ENCODE results near the gene ZNF787. TPM values are rescaled to one million over a fixed set of nuclear protein-coding genes. Genes with fewer than 3 reads are reported as not detected.

ZNF787 gene
- total and polyA plus RNA-seq, 2 of the 8 experiments (the other 6 are each of a cell fraction or from before 2014, with no cell fraction given): 19.7 to 56.0 TPM

- no peak overlapping the region for H3K18ac ChIP-seq (ENCODE audit: extremely low read depth, low read length)
- no peak overlapping the region for H3K4me3 ChIP-seq (ENCODE audit: extremely low read depth in 1 of 4, insufficient read depth in 2 of 4, low read depth in 3 of 4, low read length in 4 of 4)
- H3K9ac ChIP-seq (replicated peaks in 1 of 4; ENCODE audit: extremely low read depth in 1 of 4, low read depth in 3 of 4, low read length in 3 of 4): no peak overlapping the region
- H4K8ac ChIP-seq (ENCODE audit: extremely low read depth, insufficient read depth, low read length): 0 out of 2 replicates have a peak overlapping the region, but pooled peaks have one; percentile 48
- H3K79me2 ChIP-seq (ENCODE audit: control insufficient read depth in 1 of 2, insufficient read depth in 2 of 2, low read length in 2 of 2): peaks cover 66 to 89% of the 10 kb centered on the region in 2 experiments
- DNase-seq (ENCODE audit: low read depth in 1 of 2, low spot score in 2 of 2) (no peak), FAIRE-seq (no peak)
- H3K27ac ChIP-seq (ENCODE audit: low read depth, low read length): no peak overlapping the region
- POLR2A ChIA-PET (ENCODE audit: partially characterized antibody): interaction anchor here (1.0 to 7.0 kb wide), 4 partner anchors 9 to 25 kb away, joined by 3 to 51 read pairs (median 4); no protein-coding TSS in a partner anchor
- H3K56ac ChIP-seq (replicated peaks; ENCODE audit: insufficient read length, low read depth, low read length): no peak overlapping the region
- H2BK5ac ChIP-seq (ENCODE audit: low read depth, low read length): no peak overlapping the region
- peaks cover 42 to 47% of the 10 kb centered on the region in 2 experiments for H4K20me1 ChIP-seq (replicated peaks in 1 of 2; ENCODE audit: control insufficient read depth in 1 of 2, insufficient read depth in 2 of 2, low read length in 2 of 2)
- no peak overlapping the region for H3K4ac ChIP-seq (replicated peaks; ENCODE audit: insufficient read length, low read depth, low read length)
- no peak overlapping the region for H4K5ac ChIP-seq (ENCODE audit: insufficient read length, low read depth, low read length)
- no peak overlapping the region for H3K23ac ChIP-seq (ENCODE audit: insufficient read length)
- H2BK12ac ChIP-seq (ENCODE audit: low read depth, low read length): no peak overlapping the region
- TF ChIP-seq BACH1 (IDR thresholded peaks at IDR 0.05; ENCODE audit: low read length): no peak
- TF ChIP-seq, protein P1, sequence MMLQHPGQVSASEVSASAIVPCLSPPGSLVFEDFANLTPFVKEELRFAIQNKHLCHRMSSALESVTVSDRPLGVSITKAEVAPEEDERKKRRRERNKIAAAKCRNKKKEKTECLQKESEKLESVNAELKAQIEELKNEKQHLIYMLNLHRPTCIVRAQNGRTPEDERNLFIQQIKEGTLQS (IDR thresholded peaks at IDR 0.05; ENCODE audit: insufficient read depth, low read depth, low read length): no peak
- no peak for TF ChIP-seq BRCA1 (IDR thresholded peaks at IDR 0.05; ENCODE audit: low read depth, low read length)
- TF ChIP-seq CHD1 (IDR thresholded peaks at IDR 0.05; ENCODE audit: low read depth, low read length): no peak
- TF ChIP-seq FOSL1 (IDR thresholded peaks at IDR 0.05; ENCODE audit: insufficient read depth, low read depth, low read length): no peak
- no peak for TF ChIP-seq SIN3A (conservative IDR thresholded peaks at IDR 0.05 in 1 of 2, IDR thresholded peaks at IDR 0.05 in 1 of 2; ENCODE audit: low read depth in 1 of 2, low read length in 2 of 2)
- TF ChIP-seq SUZ12 (IDR thresholded peaks at IDR 0.05; ENCODE audit: low read length): no peak
- TF ChIP-seq, protein P2, sequence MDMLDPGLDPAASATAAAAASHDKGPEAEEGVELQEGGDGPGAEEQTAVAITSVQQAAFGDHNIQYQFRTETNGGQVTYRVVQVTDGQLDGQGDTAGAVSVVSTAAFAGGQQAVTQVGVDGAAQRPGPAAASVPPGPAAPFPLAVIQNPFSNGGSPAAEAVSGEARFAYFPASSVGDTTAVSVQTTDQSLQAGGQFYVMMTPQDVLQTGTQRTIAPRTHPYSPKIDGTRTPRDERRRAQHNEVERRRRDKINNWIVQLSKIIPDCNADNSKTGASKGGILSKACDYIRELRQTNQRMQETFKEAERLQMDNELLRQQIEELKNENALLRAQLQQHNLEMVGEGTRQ (IDR thresholded peaks at IDR 0.05; ENCODE audit: low read length): no peak
- TF ChIP-seq MAFK (IDR thresholded peaks at IDR 0.05; ENCODE audit: low read depth, low read length): no peak
- no peaks in the 10 kb centered on the region for H3K9me3 ChIP-seq (ENCODE audit: insufficient read depth in 2 of 2, low read depth in 1 of 2, low read length in 1 of 2)
- H2AK5ac ChIP-seq (ENCODE audit: low read depth, low read length): no peak overlapping the region
- no peak overlapping the region for H4K91ac ChIP-seq (replicated peaks; ENCODE audit: insufficient read length, low read length)
- no peak overlapping the region for H3K14ac ChIP-seq (ENCODE audit: insufficient read length)
- H3K36me3 ChIP-seq (ENCODE audit: control insufficient read depth in 2 of 4, insufficient read depth in 4 of 4, low read length in 3 of 4): 0 out of 8 replicates have a peak, but pooled peaks cover 0 to 3% (median under 1%) of the 10 kb centered on the region in 4 experiments
- no peak overlapping the region for H2BK120ac ChIP-seq (replicated peaks; ENCODE audit: low read depth, low read length)
- H2BK20ac ChIP-seq (ENCODE audit: low read length): no peak overlapping the region
- no peak overlapping the region for H2AFZ ChIP-seq (ENCODE audit: low read length)
- peaks cover 6% of the 10 kb centered on the region for H3K23me2 ChIP-seq (ENCODE audit: low read depth, low read length)
- H3K27me3 ChIP-seq (replicated peaks in 1 of 4; ENCODE audit: control insufficient read depth in 3 of 4, extremely low read depth in 1 of 4, insufficient read depth in 3 of 4, low read length in 3 of 4): no peaks in the 10 kb centered on the region
- H3K79me1 ChIP-seq (ENCODE audit: low read depth, low read length): peaks cover 20% of the 10 kb centered on the region
- no peak overlapping the region for H3K4me2 ChIP-seq (ENCODE audit: insufficient read depth in 1 of 2, low read depth in 2 of 2, low read length in 2 of 2)
- 92% methylated on average over 6 of the region's 6 CpGs; no CpG with 5 or more reads in 1 of the 2 experiments for WGBS, 2 experiments (ENCODE audit: extremely low coverage in 1 of 2, insufficient coverage in 1 of 2, insufficient read length in 1 of 2, insufficient replicate concordance in 2 of 2, low coverage in 1 of 2, low lambda C conversion rate in 2 of 2, missing lambda C conversion rate in 1 of 2)
- peaks cover 6 to 37% (median 27%) of the 10 kb centered on the region in 4 experiments for H3K4me1 ChIP-seq (replicated peaks in 1 of 4; ENCODE audit: control insufficient read depth in 3 of 4, insufficient read depth in 4 of 4, low read length in 3 of 4)
- CTCF ChIA-PET (ENCODE audit: partially characterized antibody): interaction anchor here (0.6 to 1.1 kb wide), 3 partner anchors 21 to 36 kb away, joined by 3 read pairs; no protein-coding TSS in a partner anchor
- H2BK15ac ChIP-seq (ENCODE audit: low read length): no peak overlapping the region
Observed at GRCh38 chr19:56116606-56117005, 4.5 kb downstream of the ZNF787 start.

Measured in H1 (cell line).